ENCODE results near the gene MAP2K1.

MAP2K1 gene

DNA sequence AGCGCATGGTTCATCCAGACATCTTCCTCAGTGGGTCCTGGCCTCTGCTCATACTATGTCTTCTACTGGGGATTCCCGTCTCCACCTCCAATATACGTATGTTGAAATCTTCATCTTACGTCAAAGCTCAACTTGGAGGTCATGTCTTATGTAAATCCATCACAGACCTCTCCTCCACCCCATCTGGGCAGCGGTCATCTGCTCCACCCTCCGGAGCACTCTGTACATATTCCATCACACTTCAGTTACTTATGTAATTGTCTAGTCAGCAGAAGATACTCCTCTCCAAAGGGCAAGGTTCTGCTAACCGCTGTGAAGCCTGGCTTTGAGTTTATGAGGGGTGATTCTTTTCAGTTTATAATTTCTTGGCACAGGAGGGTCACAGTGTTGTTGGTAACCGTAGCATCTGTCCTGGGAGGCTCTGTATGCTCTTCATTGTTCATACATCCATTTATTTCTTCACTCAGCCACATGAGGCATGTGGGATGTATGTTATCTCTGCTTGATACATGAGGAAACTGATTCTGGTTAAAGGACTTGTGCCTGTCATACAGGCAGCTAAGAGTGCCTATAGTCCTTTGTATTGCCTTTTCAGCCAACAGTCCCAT, 22.1 kb downstream of the MAP2K1 start:
- no peak overlapping the region for H3K4ac ChIP-seq (ENCODE audit: low read length)
- H2BK15ac ChIP-seq (ENCODE audit: low read length), result no peak overlapping the region
- no peak overlapping the region for H4K91ac ChIP-seq (ENCODE audit: low read depth, low read length, poor library complexity)
- H3K4me1 ChIP-seq (ENCODE audit: control insufficient read depth in 2 of 2, insufficient read depth in 1 of 2, low read depth in 1 of 2, low read length in 2 of 2), result peaks cover 4 to 34% of the 10 kb centered on the region in 2 donors
- no peaks in the 10 kb centered on the region for H3K79me1 ChIP-seq (ENCODE audit: low read depth, low read length)
- no peak overlapping the region for H3K27ac ChIP-seq (replicated peaks; ENCODE audit: low read length)
- no peak overlapping the region for H2BK5ac ChIP-seq (ENCODE audit: low read length)
- no peaks in the 10 kb centered on the region for H3K36me3 ChIP-seq (replicated peaks in 1 of 2; ENCODE audit: control insufficient read depth in 2 of 2, insufficient read depth in 2 of 2, low read length in 2 of 2)
- DNase-seq (ENCODE audit: low spot score), result no peak
- no peak overlapping the region for H3K23ac ChIP-seq (ENCODE audit: low read depth, low read length, poor library complexity)
- no peak overlapping the region for H3K4me2 ChIP-seq (ENCODE audit: insufficient read depth, low read length, poor library complexity, severe bottlenecking)
- no peak overlapping the region for H2AFZ ChIP-seq (ENCODE audit: low read length)
- H3K14ac ChIP-seq (ENCODE audit: low read length), result no peak overlapping the region
- no peak overlapping the region for H3K18ac ChIP-seq (ENCODE audit: low read length)
- no peak overlapping the region for H3K9ac ChIP-seq (ENCODE audit: low read depth, low read length, poor library complexity)
- H4K8ac ChIP-seq (ENCODE audit: low read depth, low read length), result no peak overlapping the region
- H3K27me3 ChIP-seq (ENCODE audit: control insufficient read depth in 3 of 3, insufficient read depth in 3 of 3, low read depth in 1 of 3, low read length in 3 of 3), result no peaks in the 10 kb centered on the region
- H3K9me3 ChIP-seq (replicated peaks in 1 of 2; ENCODE audit: control insufficient read depth in 2 of 2, insufficient read depth in 1 of 2, low read depth in 1 of 2, low read length in 2 of 2), result peaks cover 2 to 3% of the 10 kb centered on the region in 2 donors
- H2BK120ac ChIP-seq (ENCODE audit: low read depth, low read length), result no peak overlapping the region
- no CpG with 5 or more reads among the region's 8 CpGs for WGBS, 2 donors (ENCODE audit: extremely low coverage in 2 of 2, insufficient read length in 2 of 2, insufficient replicate concordance in 1 of 2)
- H2AK5ac ChIP-seq (ENCODE audit: low read depth, low read length), result no peak overlapping the region
- no peak overlapping the region for H3K4me3 ChIP-seq (ENCODE audit: low read length in 2 of 2)
- H2BK12ac ChIP-seq (ENCODE audit: low read length), result no peak overlapping the region

DNA sequence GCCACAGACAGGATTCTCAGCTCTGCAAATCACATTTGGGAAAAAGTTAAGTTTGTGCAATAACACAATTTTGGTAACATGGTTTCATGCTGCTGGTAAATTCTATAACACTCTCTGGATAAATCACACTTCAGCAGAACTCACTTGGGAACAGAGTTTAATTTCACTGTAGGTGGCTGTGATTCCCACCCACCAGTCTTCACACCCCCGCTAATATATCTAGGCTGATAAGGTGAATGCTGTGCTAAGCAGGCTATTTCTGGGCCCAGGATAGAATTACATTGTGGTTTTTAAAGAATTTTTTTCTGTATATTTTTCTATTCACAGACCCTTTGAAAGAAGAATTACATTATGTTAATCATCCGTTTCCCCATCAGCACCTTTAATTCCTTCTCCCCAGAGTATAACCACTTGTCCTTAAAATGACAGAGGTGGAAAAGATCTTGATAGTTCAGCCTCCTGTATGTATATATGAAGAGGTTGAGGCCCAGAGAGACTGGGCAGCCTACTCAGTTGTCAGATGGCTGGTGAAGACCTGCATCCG, 22.9 kb downstream of the MAP2K1 start:
- Histone ChIP-seq H3K23ac (ENCODE audit: low read depth, low read length, poor library complexity) (no peak overlapping the region), H3K18ac (ENCODE audit: low read length) (no peak overlapping the region), H3K4me3 (ENCODE audit: low read length in 2 of 2) (no peak overlapping the region), H3K14ac (ENCODE audit: low read length) (no peak overlapping the region), H2AFZ (ENCODE audit: low read length) (no peak overlapping the region), H3K9me3 (replicated peaks in 1 of 2; ENCODE audit: control insufficient read depth in 2 of 2, insufficient read depth in 1 of 2, low read depth in 1 of 2, low read length in 2 of 2) (peaks cover 4 to 11% of the 10 kb centered on the region in 2 donors), H2BK15ac (ENCODE audit: low read length) (no peak overlapping the region), H4K91ac (ENCODE audit: low read depth, low read length, poor library complexity) (no peak overlapping the region), H4K8ac (ENCODE audit: low read depth, low read length) (no peak overlapping the region), H2BK5ac (ENCODE audit: low read length) (no peak overlapping the region), H3K79me1 (ENCODE audit: low read depth, low read length) (no peaks in the 10 kb centered on the region), H3K4me1 (ENCODE audit: control insufficient read depth in 2 of 2, insufficient read depth in 1 of 2, low read depth in 1 of 2, low read length in 2 of 2) (peaks cover 1 to 26% of the 10 kb centered on the region in 2 donors), H3K27ac (replicated peaks; ENCODE audit: low read length) (no peak overlapping the region), H3K27me3 (ENCODE audit: control insufficient read depth in 3 of 3, insufficient read depth in 3 of 3, low read depth in 1 of 3, low read length in 3 of 3) (no peaks in the 10 kb centered on the region), H3K36me3 (replicated peaks in 1 of 2; ENCODE audit: control insufficient read depth in 2 of 2, insufficient read depth in 2 of 2, low read length in 2 of 2) (no peaks in the 10 kb centered on the region), H3K4ac (ENCODE audit: low read length) (no peak overlapping the region), H2BK120ac (ENCODE audit: low read depth, low read length) (no peak overlapping the region), H2BK12ac (ENCODE audit: low read length) (no peak overlapping the region), H3K9ac (ENCODE audit: low read depth, low read length, poor library complexity) (no peak overlapping the region), H3K4me2 (ENCODE audit: insufficient read depth, low read length, poor library complexity, severe bottlenecking) (no peak overlapping the region), H2AK5ac (ENCODE audit: low read depth, low read length) (no peak overlapping the region)
- no CpG with 5 or more reads among the region's 3 CpGs for WGBS, 2 donors (ENCODE audit: extremely low coverage in 2 of 2, insufficient read length in 2 of 2, insufficient replicate concordance in 1 of 2)
- DNase-seq (ENCODE audit: low spot score), result no peak

DNA sequence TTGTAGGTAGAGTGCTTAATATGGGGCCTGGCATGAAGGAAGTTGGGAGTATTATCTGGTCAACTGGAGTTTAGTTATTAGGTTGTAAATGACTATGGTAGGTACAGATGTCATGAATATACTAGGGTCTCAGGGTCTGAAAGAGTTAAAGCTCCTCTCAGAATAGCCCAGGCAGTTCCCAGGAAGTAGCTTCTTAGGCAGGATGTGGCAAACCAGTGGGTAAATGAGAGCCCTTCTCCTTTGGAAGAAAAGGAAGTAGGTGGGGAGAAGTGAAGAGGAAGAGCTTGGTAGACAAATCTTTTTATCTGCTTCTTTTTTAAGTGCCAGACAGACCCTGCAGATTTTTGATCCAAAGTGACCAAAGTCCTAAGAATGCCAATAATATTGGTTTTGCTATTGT, 24.5 kb downstream of the MAP2K1 start:
- H2AFZ ChIP-seq (ENCODE audit: low read length), result no peak overlapping the region
- H2BK15ac ChIP-seq (ENCODE audit: low read length), result no peak overlapping the region
- no peak overlapping the region for H2BK12ac ChIP-seq (ENCODE audit: low read length)
- H4K8ac ChIP-seq (ENCODE audit: low read depth, low read length), result no peak overlapping the region
- no peak overlapping the region for H3K4me3 ChIP-seq (ENCODE audit: low read length in 2 of 2)
- no peak overlapping the region for H3K23ac ChIP-seq (ENCODE audit: low read depth, low read length, poor library complexity)
- H3K27me3 ChIP-seq (ENCODE audit: control insufficient read depth in 3 of 3, insufficient read depth in 3 of 3, low read depth in 1 of 3, low read length in 3 of 3), result no peaks in the 10 kb centered on the region
- H3K18ac ChIP-seq (ENCODE audit: low read length), result no peak overlapping the region
- no peak overlapping the region for H3K4me2 ChIP-seq (ENCODE audit: insufficient read depth, low read length, poor library complexity, severe bottlenecking)
- H3K27ac ChIP-seq (replicated peaks; ENCODE audit: low read length), result no peak overlapping the region
- H3K4ac ChIP-seq (ENCODE audit: low read length), result no peak overlapping the region
- DNase-seq (ENCODE audit: low spot score), result no peak
- no peak overlapping the region for H2AK5ac ChIP-seq (ENCODE audit: low read depth, low read length)
- H2BK120ac ChIP-seq (ENCODE audit: low read depth, low read length), result no peak overlapping the region
- peaks cover 0 to 11% of the 10 kb centered on the region in 2 donors for H3K4me1 ChIP-seq (ENCODE audit: control insufficient read depth in 2 of 2, insufficient read depth in 1 of 2, low read depth in 1 of 2, low read length in 2 of 2)
- no peaks in the 10 kb centered on the region for H3K36me3 ChIP-seq (replicated peaks in 1 of 2; ENCODE audit: control insufficient read depth in 2 of 2, insufficient read depth in 2 of 2, low read length in 2 of 2)
- no peak overlapping the region for H3K9ac ChIP-seq (ENCODE audit: low read depth, low read length, poor library complexity)
- no peak overlapping the region for H2BK5ac ChIP-seq (ENCODE audit: low read length)
- H4K91ac ChIP-seq (ENCODE audit: low read depth, low read length, poor library complexity), result no peak overlapping the region
- no peaks in the 10 kb centered on the region for H3K79me1 ChIP-seq (ENCODE audit: low read depth, low read length)
- peaks cover 8 to 11% of the 10 kb centered on the region in 2 donors for H3K9me3 ChIP-seq (replicated peaks in 1 of 2; ENCODE audit: control insufficient read depth in 2 of 2, insufficient read depth in 1 of 2, low read depth in 1 of 2, low read length in 2 of 2)
- no peak overlapping the region for H3K14ac ChIP-seq (ENCODE audit: low read length)

DNA sequence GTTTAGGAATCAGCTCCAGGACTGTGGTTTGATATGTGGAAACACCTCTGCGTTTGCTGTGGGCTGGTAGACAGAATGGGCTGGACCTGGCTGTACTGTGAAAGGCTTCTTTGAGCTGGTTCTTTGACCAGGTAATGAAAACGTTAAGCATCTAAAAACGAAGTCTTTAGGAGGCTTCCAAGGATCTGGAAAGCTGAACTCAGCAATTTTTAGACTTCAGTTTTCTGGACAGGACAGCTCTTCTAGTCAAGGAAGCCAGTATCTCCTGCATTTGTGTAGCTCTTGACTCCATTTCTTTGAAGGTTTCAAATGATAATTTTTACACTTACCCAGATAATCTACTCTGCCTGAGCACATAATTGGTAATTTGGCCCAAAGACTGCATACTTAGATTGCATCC, 25.5 kb downstream of the MAP2K1 start:
- Histone ChIP-seq H3K4me2 (ENCODE audit: insufficient read depth, low read length, poor library complexity, severe bottlenecking) (no peak overlapping the region), H3K18ac (ENCODE audit: low read length) (no peak overlapping the region), H2BK12ac (ENCODE audit: low read length) (no peak overlapping the region), H3K27me3 (ENCODE audit: control insufficient read depth in 3 of 3, insufficient read depth in 3 of 3, low read depth in 1 of 3, low read length in 3 of 3) (no peaks in the 10 kb centered on the region), H2BK5ac (ENCODE audit: low read length) (no peak overlapping the region), H3K4me1 (ENCODE audit: control insufficient read depth in 2 of 2, insufficient read depth in 1 of 2, low read depth in 1 of 2, low read length in 2 of 2) (peaks cover 0 to 11% of the 10 kb centered on the region in 2 donors), H3K4ac (ENCODE audit: low read length) (no peak overlapping the region), H3K9ac (ENCODE audit: low read depth, low read length, poor library complexity) (no peak overlapping the region), H2AFZ (ENCODE audit: low read length) (no peak overlapping the region), H3K9me3 (replicated peaks in 1 of 2; ENCODE audit: control insufficient read depth in 2 of 2, insufficient read depth in 1 of 2, low read depth in 1 of 2, low read length in 2 of 2) (peaks cover 8 to 11% of the 10 kb centered on the region in 2 donors), H3K4me3 (ENCODE audit: low read length in 2 of 2) (no peak overlapping the region), H4K91ac (ENCODE audit: low read depth, low read length, poor library complexity) (no peak overlapping the region), H2BK120ac (ENCODE audit: low read depth, low read length) (no peak overlapping the region), H3K36me3 (replicated peaks in 1 of 2; ENCODE audit: control insufficient read depth in 2 of 2, insufficient read depth in 2 of 2, low read length in 2 of 2) (no peaks in the 10 kb centered on the region), H2BK15ac (ENCODE audit: low read length) (no peak overlapping the region), H3K27ac (replicated peaks; ENCODE audit: low read length) (no peak overlapping the region), H3K23ac (ENCODE audit: low read depth, low read length, poor library complexity) (no peak overlapping the region), H3K14ac (ENCODE audit: low read length) (no peak overlapping the region), H4K8ac (ENCODE audit: low read depth, low read length) (no peak overlapping the region), H3K79me1 (ENCODE audit: low read depth, low read length) (no peaks in the 10 kb centered on the region), H2AK5ac (ENCODE audit: low read depth, low read length) (no peak overlapping the region)
- no CpG with 5 or more reads among the region's 3 CpGs for WGBS, 2 donors (ENCODE audit: extremely low coverage in 2 of 2, insufficient read length in 2 of 2, insufficient replicate concordance in 1 of 2)
- DNase-seq (ENCODE audit: low spot score), result no peak

Data from neuronal stem cell (in vitro differentiated cells).